KBM-7 (cell line): Measurements from ENCODE around the gene MSS51.
A peak's percentile ranks its signal among the peaks of the same experiment; 100 is the strongest.
"Not testable (repeated sequence)": the region's sequence is repeated elsewhere in the genome, so short reads cannot be mapped to it uniquely, and the experiment has no call there.

Experiments
- DNase-seq: peaks from one replicate; pipeline ENCODE4 v3.0.0-alpha.2; 2015
- in situ Hi-C: fragments of 300-500 bp; cut with MboI; formaldehyde crosslinking; loops from 2 replicates; pipeline ENCODE4 v1.14.3; 2020; ENCODE audit warnings: low sequenced_read_pairs, low pct_unique_long_range_greater_than_20kb, mixed read lengths

MSS51 gene

DNA sequence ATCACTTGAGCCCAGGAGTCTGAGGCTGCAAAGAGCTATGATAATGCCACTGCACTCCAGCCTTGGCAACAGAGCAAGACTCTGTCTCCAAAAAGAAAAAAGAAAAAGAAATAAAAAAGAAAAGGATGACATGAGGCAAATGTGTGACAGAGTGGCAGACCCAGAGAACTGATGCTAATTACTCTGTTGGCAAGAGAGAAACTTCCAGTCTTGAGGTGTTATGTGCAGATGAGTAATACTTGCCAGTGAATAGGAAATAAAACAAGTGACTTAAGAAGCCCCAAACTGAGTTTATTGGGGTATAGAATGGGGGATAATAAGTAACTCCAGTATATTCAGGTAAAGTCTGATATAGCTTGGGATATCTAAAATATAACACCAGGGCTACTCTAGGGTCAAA, 10.1 kb downstream of the MSS51 start:
- in situ Hi-C loops = no loop called here
- DNase-seq = no peak

DNA sequence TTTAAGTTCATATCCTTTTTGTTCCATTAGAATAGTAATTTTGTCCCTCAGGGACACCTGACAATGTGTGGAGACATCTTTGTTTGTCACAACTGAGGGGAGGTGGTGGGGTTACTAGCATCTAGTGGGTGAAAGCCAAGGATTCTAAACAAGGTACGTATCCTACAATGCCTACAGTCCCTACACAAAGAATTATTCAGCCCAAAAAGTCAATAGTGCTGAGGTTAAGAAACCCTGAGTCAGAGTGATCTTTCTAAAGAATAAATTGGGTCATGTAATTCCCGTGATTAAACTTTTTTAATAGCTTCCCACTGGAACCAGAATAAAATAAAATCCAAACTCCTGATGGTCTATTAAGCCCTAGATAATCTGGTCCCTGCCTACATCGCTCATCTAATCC, 16.8 kb downstream of the MSS51 start:
- in situ Hi-C loops = no loop called here
- no peak for DNase-seq

DNA sequence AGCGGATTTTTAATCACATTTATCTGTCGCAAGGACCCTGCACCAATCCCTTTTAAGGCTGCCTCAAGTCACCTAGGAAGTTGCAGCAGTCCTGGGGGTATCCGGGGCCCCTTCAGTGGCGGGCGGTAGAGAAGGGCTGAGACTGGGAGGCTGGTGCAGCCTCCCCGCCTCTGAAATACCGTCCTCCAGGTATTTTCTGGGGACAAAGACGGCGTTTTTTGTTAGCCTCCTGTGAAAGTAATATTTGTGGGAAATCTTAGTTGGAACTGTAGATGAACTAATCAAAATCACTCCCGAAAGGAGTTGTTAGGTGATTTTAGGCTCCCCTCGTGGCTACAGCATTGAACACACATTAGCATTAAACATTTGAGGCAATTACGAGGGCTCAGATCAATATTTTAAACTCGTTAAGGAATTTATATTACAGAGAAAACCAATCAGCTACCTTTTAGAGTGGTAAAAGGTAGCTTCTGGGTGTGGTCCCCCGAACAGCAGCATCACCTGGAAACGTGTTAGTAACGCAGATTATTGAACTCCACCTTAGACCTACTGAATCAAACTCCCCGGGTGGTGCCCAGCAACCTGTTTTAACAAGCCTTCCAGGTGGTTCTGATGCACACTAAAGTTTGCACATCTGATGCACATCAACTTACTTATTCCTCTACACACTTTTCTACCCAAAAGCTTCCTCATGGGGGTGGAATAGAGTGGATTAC, 19.0 kb downstream of the MSS51 start:
- in situ Hi-C loops = no loop called here
- DNase-seq = no peak

DNA sequence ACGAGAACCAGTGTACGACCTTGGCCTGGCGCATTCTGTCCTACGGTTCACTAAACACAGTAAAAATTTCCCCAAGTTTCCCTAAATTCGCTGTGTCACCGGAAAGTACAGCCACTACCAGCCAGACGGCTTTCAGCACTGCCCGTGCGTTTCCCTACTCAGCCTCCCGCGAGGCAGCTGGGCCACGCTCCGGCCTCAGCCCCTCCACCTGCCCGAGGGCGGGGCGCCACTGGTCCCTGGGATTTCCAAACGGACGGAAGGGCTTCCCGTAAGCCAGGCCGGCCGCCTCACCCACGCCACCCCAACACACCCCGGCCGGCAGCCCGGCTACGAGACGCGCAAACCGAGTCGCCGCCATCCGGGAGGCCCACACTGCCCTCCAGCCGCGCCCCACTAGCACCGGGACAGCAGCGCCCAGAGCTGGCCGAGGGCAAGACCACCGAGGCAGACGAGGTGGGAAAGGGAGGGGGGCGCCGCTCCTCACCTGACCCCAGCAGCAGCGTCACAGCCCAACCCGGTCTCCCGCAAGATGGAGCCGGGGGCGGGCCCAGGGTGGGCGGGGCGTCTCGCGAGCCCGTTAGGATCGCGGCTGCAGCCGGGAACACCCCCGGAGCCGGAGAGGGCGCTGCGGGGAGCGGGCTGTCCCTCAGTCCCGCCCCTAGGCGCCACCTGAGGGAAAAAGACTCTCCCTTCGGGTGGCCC, 19.7 kb downstream of the MSS51 start, which contains the start of gene ANXA7:
Gene ANXA7, minus strand, starts transcription at position 531 of the 702 bp plus-strand sequence. CDS start 13,202 bp downstream, outside the sequence.
- in situ Hi-C loops = no loop called here
- peak; percentile 89 for DNase-seq

DNA sequence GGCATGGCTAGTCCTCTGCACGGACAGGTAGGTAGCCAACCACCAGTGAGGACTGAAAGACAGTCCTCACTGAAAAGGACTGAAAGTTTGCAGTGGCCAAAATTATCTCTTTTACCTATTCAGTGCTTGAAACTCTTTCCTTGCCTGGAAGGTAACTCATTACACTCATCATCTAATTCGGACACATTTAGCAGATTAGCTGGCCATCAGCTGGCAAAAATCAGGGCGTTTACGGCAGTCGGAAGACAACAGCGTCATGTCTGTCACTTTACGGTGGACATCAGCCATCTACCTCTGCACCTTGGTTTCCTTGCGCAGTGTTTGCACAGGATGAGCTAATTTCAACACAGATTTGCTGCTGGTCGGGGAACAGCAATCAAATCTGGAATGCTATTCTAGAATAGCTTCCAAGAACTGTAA, 20.2 kb downstream of the MSS51 start:
- no peak for DNase-seq
- in situ Hi-C loops = no loop called here

DNA sequence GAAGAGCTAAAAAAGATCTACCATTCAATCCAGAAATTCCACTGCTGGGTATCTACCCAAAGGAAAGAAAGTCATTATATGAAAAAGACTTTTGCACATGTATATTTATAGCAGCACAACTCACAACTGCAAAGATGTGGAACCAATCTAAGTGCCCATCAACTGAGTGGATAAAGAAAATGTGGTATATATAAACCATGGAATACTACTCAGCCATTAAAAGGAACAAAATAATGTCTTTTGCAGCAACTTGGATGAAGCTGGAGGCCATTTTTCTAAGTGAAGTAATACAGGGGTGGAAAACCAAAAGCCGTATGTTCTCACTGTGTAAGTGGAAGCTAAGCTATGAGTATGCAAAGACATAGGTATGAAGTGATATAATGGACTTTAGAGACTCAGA, 22.5 kb downstream of the MSS51 start:
- in situ Hi-C loops = no loop called here
- no peak for DNase-seq

DNA sequence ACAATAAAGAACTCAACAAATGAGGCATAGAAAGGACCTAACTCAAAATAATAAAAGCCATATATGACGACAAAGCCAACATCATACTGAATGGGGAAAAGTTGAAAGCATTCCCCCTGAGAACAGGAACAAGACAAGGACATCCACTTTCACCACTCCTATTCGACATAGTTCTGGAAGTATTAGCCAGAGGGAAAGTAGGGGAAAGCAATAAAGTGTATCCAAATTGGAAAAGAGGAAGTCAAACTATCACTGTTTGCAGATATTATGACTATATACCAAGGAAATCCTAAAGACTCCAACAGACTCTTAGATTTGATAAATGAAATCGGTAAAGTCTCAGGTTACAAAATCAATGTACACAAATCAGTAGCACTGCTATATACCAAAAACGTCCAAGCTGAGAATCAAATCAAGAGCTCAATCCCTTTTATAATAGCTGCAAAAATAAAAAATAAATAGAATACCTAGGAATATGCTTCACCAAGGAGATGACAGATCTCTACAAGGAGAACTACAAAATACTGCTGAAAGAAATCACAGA, 24.3 kb downstream of the MSS51 start:
- in situ Hi-C loops = no loop called here
- DNase-seq = peak; percentile 26

DNA sequence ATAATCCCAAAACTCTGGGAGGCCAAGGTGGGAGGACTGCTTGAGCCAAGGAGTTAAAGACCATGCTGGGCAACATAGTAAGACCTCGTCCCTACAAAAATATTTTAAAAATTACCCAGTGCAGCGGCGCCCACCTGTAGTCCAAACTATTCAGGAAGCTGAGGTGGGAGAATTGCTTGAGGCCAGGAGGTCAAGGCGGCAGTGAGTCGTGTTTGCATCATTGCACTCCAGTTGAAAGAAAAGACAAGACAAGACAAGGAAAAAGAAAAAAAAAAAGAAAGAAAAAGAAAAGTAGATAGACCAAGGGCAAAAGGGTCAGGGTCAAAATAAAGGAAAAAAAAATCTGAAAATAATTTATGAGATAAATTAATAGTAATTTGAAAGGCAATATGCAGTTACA, 25.3 kb downstream of the MSS51 start:
- in situ Hi-C loops = no loop called here
- no peak for DNase-seq

DNA sequence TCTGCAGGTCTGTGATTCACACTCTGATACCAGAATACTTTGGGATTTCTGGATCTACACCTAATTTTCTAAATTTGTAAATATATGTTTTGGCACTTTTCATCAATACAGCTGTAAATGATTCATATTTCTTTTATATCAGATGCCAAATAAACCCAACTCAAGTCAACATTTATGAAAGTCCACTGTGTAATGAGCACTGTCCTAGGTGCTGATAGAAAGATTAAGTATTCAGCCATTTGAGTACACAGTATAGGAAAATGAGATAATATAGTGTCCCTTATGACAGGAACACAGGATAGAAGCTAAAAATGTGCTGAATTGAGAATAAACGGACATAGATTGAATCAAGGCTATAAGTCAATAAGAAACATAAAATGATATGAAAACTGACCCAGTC, 25.9 kb downstream of the MSS51 start:
- in situ Hi-C loops = no loop called here
- no peak for DNase-seq

DNA sequence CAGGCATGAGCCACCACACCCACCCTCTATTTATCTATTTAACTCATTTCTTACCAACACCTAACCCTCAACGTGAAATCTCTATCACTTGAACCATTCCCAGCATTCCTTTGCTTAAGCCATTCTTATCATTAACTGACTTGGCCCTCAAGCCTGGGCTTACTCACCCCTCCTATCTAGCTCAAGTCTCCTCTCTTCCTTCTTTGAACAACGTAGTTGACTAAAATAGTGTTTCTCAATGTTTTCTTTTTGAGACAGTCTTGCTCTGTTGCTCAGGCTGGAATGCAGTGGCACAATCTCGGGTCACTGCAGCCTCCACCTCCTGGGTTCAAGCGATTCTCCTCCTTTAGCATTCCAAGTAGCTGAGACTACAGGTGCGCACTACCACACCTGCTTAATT, 26.5 kb downstream of the MSS51 start:
- DNase-seq = no peak
- in situ Hi-C loops = no loop called here

DNA sequence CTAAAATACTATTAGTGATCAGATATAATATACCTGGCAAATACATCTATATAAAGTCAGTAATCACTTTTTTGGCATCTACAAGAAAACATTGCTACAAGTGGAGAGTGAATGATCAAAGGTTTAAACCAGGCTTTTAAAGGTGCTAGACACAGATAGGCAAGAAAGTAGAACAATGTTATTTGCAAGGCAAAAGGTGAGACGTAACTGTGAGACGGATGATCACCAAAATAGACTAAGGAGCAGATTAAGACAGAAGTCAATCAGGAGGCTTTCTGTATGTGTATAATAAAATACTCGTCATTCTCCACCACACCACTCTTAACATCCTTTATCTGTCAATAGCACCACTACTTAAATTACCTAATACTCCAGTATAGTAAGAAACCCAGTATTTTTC, 27.8 kb downstream of the MSS51 start:
- in situ Hi-C loops = no loop called here
- no peak for DNase-seq

DNA sequence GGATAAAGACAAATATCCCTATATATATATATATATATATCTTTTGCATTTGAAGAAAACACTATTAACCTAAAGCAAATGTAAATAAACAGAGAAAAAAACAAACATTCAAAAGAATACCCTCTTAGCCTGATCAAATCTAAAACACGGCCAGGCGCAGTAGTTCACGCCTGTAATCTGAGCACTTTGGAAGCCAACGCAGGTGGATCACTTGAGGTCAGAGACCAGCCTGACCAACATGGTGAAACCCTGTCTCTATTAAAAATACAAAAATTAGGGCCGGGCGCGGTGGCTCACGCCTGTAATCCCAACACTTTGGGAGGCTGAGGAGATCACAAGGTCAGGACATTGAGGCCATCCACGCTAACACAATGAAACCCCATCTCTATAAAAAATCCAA, 28.7 kb downstream of the MSS51 start:
- DNase-seq = no peak
- in situ Hi-C loops = no loop called here

DNA sequence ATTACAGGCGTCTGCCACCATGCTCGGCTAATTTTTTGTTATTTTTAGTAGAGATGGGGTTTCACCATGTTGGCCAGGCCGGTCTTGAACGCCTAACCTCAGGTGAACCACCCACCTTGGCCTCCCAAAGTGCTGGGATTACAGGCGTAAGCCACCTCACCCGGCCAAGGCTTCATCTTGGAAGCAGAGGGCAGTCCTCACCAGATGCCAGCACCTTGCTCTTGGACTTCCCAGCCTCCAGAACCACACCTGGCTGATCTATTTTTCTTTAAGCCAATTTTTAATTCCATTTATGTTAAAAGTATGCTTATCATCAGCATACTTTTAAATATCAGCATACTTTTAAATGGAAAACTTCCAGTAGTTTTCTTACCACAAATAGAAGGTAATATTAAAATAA, 31.7 kb downstream of the MSS51 start:
- in situ Hi-C loops = no loop called here
- no peak for DNase-seq

DNA sequence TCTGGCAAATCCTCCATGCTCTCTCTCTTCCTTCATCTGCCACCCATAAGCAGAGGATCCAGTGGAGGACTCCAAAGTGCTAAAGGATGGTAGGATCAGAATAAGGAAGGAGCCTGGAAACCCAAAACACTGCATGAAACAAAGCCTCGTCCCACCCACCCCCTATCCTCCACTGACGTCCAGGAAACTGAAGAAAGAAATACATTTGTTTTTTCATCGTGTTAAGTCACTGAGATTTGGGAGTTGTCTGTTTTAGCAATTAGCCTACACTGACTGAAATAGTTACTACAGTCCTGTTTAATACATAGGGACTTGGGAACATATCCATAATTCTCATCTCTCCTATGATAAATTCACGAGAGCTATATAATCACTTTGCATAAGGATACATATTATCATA, 34.3 kb downstream of the MSS51 start:
- in situ Hi-C loops = no loop called here

DNA sequence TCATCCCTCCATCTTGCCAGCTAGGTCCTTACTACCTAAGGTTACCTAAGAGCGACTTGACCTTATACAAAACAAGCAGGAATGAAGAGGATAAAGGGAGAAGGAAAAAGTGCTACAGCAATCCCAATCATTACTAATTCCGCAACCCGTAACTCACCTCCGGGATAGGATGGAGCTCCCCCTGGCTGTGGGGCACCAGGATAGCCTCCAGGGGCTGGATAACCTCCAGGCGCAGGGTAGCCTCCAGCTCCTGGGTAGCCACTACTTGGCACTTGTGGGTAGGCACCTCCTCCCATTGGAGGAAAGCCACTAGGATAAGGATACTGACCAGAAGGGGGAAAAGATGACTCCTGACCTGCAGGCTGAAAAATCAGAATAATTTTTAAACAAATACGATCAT, 35.3 kb downstream of the MSS51 start:
- in situ Hi-C loops = no loop called here
- no peak for DNase-seq

More for the DNA sequence above, 34.3 kb downstream of the MSS51 start:
- no peak for DNase-seq

DNA sequence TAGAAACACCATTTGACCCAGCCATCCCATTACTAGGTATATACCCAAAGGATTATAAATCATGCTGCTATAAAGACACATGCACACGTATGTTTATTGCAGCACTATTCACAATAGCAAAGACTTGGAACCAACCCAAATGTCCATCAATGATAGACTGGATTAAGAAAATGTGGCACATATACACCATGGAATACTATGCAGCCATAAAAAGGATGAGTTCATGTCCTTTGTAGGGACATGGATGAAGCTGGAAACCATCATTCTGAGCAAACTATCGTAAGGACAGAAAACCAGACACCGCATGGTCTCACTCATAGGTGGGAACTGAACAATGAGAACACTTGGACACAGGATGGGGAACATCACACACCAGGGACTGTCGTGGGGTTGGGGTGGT, 39.0 kb downstream of the MSS51 start:
- in situ Hi-C loops = not testable (repeated sequence)

DNA sequence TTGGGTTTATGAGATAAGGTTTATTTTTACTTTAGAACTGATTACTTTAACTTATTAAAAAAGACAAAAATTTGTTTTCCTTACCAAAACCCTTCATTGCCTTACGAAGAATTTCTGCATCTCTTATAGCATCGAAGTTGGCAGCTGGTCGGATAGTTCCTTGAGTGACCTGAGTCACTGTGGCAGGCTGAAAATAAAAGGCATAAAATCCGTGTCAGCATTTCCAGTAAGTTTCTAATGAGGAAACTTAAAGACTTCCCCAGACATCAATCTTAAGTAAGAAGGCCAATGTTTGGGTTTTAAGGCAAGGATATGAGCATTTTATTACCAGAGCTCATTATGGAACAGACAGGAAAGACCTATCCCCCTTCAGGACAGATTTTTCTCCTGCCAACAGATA, 45.1 kb downstream of the MSS51 start:
- DNase-seq = no peak
- in situ Hi-C loops = no loop called here

More for the DNA sequence above, 39.0 kb downstream of the MSS51 start:
- DNase-seq = not testable (repeated sequence)

DNA sequence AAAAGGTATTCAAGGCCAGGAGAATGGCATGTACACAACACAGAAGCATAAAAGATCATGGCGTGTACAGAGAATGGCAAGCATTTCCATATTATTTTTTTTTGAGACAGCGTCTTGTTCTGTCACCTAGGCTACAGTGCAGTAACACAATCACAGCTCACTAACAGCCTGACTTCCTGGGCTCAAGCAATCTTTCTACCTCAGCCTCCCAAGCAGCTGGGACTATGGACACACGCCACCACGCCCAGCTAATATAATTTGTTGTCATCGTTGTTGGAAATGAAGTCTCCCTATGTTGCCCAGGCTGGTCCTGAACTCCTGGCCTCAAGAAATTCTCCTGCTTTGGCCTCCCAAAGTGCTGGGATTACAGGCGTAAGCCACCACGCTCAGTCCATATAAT, 46.8 kb downstream of the MSS51 start:
- in situ Hi-C loops = no loop called here
- DNase-seq = no peak

DNA sequence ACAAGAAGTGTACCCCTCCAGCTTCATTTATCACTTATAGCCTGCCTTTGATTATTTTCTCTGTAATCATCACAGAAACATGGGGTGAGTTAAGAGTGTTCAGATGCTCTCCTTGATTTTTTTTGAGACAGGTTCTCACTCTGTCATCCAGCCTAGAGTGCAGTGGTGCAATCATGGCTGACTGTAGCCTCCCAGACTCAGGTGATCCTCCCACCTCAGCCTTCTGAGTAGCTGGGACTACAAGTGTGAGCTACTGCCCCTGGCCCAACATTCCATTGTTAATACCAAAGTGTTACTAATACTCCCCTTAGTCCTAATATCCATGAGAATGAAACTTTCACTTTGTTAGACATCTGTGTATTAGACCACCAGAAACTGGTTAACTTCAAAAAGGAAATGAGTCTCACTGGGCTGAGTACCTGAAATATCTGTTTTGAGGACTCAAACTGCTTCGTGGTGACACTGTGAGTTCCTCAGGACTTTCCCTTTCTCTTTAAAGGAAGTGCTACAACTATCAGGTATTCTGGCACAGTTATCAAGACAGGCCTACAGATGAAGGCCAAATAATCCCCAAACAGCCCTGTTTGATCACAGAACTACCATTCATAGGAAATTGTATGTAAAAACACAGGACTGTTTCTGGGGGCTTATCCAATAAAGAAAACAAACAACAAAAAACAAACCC, 54.2 kb downstream of the MSS51 start:
- DNase-seq = no peak
- in situ Hi-C loops = no loop called here

DNA sequence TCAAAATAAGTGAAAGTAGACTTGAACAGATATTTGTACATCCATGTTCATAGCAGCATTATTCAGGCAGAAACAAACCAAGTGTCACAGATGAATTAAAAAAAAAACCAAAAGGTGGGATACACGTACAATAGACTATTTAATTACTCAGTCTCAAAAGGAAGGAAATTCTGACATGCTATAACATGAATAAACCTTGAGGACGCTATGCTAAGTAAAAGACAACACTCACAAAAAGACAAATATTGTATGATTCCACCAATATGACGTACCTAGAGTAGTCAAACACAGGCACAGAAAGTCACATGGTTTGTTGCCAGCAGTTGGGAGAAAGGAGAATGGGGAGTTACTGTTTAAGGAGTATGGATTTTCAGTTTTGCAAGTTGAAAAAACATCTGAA, 56.7 kb downstream of the MSS51 start:
- in situ Hi-C loops = no loop called here

More for the DNA sequence above, 56.7 kb downstream of the MSS51 start:
- DNase-seq = no peak
